Mammary epithelial cell (primary cell): ENCODE data around the gene TMC2.
"Not testable (repeated sequence)": the region's sequence is repeated elsewhere in the genome, so short reads cannot be mapped to it uniquely, and the experiment has no call there.

Experiments used
- CTCF ChIP-seq, 2 donors: IDR thresholded peaks in 1 of 2; conservative IDR thresholded peaks in 1 of 2; 2 replicates each; pipeline ENCODE4 v1.5.1; 2011 to 2012; ENCODE audit warnings: inconsistent platforms in 2 of 2, low read length in 2 of 2, mild to moderate bottlenecking in 2 of 2, control low read depth in 1 of 2, low read depth in 1 of 2; ENCODE audit not compliant: insufficient read depth in 1 of 2; ENCODE audit errors: extremely low read depth in 1 of 2
- EZH2 ChIP-seq: IDR thresholded peaks from 2 replicates; pipeline ENCODE4 v1.6.1; 2012; ENCODE audit warnings: low read length, inconsistent platforms, borderline replicate concordance

GRCh38 chr20:2522826-2523429, 13.4 kb upstream of the TMC2 start:
- not testable (repeated sequence) for TF ChIP-seq EZH2; CTCF (conservative IDR thresholded peaks at IDR 0.05 in 1 of 2, IDR thresholded peaks at IDR 0.05 in 1 of 2; ENCODE audit: extremely low read depth in 1 of 2, insufficient read depth in 1 of 2, low read depth in 1 of 2, low read length in 2 of 2)
